ENCODE measurements around the gene SLC13A3. TPM values are rescaled to one million over a fixed set of nuclear protein-coding genes. Genes with fewer than 3 reads are reported as not detected.

SLC13A3 gene
- total RNA-seq, 1 experiment from 2014 or later, result 9.1 TPM

GRCh38 chr20:46553926-46554325, 97.3 kb downstream of the SLC13A3 start:
- POLR2A ChIA-PET (ENCODE audit: unreplicated experiment), result no interaction called here
- peaks cover 15% of the 10 kb centered on the region for H3K27me3 ChIP-seq (ENCODE audit: insufficient read depth, low read depth)
- no TSS peak for BruUV-seq (replicated peaks)
- no peaks in the 10 kb centered on the region for H4K20me1 ChIP-seq (ENCODE audit: insufficient read depth)
- H3K27ac ChIP-seq, result no peak overlapping the region
- no peak overlapping the region for H3K4me3 ChIP-seq
- H3K9me2 ChIP-seq (ENCODE audit: insufficient read depth), result no peaks in the 10 kb centered on the region
- no peak overlapping the region for H3K4me2 ChIP-seq
- no peaks in the 10 kb centered on the region for H3F3A ChIP-seq (ENCODE audit: insufficient read depth, low read depth)
- no peaks in the 10 kb centered on the region for H3K36me3 ChIP-seq (ENCODE audit: low read depth)
- no peak overlapping the region for H2AFZ ChIP-seq
- intact Hi-C loops (cut with micrococcal nuclease; ENCODE audit: unreplicated experiment), result no loop called here
- no peaks in the 10 kb centered on the region for H3K9me3 ChIP-seq (ENCODE audit: insufficient read depth, low read depth)
- no peak for TF ChIP-seq EZH2 (IDR thresholded peaks at IDR 0.05; ENCODE audit: low read depth)
- TF ChIP-seq, protein P1, sequence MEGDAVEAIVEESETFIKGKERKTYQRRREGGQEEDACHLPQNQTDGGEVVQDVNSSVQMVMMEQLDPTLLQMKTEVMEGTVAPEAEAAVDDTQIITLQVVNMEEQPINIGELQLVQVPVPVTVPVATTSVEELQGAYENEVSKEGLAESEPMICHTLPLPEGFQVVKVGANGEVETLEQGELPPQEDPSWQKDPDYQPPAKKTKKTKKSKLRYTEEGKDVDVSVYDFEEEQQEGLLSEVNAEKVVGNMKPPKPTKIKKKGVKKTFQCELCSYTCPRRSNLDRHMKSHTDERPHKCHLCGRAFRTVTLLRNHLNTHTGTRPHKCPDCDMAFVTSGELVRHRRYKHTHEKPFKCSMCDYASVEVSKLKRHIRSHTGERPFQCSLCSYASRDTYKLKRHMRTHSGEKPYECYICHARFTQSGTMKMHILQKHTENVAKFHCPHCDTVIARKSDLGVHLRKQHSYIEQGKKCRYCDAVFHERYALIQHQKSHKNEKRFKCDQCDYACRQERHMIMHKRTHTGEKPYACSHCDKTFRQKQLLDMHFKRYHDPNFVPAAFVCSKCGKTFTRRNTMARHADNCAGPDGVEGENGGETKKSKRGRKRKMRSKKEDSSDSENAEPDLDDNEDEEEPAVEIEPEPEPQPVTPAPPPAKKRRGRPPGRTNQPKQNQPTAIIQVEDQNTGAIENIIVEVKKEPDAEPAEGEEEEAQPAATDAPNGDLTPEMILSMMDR (conservative IDR thresholded peaks at IDR 0.05), result no peak
- no peaks in the 10 kb centered on the region for H3K79me2 ChIP-seq (ENCODE audit: low read depth)
- no peak for DNase-seq
- CTCF ChIA-PET, result no interaction called here
- H3K4me1 ChIP-seq (replicated peaks; ENCODE audit: insufficient read depth), result no peaks in the 10 kb centered on the region

DNA sequence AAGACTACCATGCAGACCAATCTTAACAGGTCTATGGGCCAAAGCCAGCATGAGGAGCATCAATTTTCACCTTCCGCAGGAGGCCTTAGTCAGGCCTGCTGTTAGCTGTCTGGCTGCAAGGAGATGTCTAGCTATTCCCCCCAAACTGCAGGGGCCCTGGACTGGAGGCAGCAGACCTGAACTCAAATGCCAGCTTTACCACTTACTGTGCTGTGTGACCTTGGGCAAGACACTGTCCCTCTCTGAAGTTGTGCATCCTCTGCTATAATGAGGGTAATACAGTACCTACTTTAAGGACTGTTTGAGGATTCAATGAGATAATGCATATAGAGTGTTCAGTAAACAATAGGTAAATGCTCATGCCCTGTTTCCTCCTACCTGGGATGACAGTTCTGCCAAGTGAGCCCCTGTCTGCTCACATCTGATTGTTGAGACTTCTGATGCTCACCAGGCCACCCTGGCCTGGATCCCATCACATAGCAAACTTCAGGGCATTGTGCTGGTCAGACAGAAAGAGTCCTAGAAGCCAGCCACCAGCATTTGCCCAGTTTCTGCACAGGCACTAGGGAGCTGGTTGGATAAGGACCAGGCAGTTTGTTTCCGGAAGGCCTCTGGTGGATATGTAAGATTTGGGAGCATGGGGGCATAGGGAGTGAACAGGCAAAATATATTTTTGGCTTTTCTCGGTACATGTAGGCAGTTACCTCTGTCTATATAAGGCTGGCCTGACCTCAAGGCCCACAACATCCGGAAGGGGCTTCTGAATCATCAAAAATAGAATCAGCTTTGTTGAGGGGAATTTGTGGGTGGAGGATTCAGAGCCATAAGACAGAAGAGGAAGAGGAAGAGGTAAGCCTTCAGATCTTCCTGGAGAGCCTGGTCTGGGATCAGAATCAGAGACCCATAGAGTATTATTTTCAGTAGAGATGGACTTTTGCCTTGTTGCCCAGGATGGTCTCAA, 98.5 kb downstream of the SLC13A3 start:
- CTCF ChIA-PET, result no interaction called here
- H3K9me3 ChIP-seq (ENCODE audit: insufficient read depth, low read depth), result no peaks in the 10 kb centered on the region
- H3K36me3 ChIP-seq (ENCODE audit: low read depth), result no peaks in the 10 kb centered on the region
- no TSS peak for BruUV-seq (replicated peaks)
- H3K9me2 ChIP-seq (ENCODE audit: insufficient read depth), result no peaks in the 10 kb centered on the region
- H3F3A ChIP-seq (ENCODE audit: insufficient read depth, low read depth), result no peaks in the 10 kb centered on the region
- no peaks in the 10 kb centered on the region for H4K20me1 ChIP-seq (ENCODE audit: insufficient read depth)
- no peak overlapping the region for H3K4me2 ChIP-seq
- TF ChIP-seq EZH2 (IDR thresholded peaks at IDR 0.05; ENCODE audit: low read depth), result no peak
- TF ChIP-seq, protein P1 (conservative IDR thresholded peaks at IDR 0.05), result no peak
- no peak overlapping the region for H3K27ac ChIP-seq
- no peaks in the 10 kb centered on the region for H3K4me1 ChIP-seq (replicated peaks; ENCODE audit: insufficient read depth)
- no peak for DNase-seq
- peaks cover 27% of the 10 kb centered on the region for H3K27me3 ChIP-seq (ENCODE audit: insufficient read depth, low read depth)
- intact Hi-C loops (cut with micrococcal nuclease; ENCODE audit: unreplicated experiment), result no loop called here
- H3K4me3 ChIP-seq, result no peak overlapping the region
- H3K79me2 ChIP-seq (ENCODE audit: low read depth), result no peaks in the 10 kb centered on the region
- POLR2A ChIA-PET (ENCODE audit: unreplicated experiment), result no interaction called here
- H2AFZ ChIP-seq, result no peak overlapping the region

GRCh38 chr20:46551522-46552381, 99.5 kb downstream of the SLC13A3 start:
- Histone ChIP-seq H3K4me3 (no peak overlapping the region), H3K4me2 (no peak overlapping the region), H3F3A (ENCODE audit: insufficient read depth, low read depth) (no peaks in the 10 kb centered on the region), H3K79me2 (ENCODE audit: low read depth) (no peaks in the 10 kb centered on the region), H3K9me2 (ENCODE audit: insufficient read depth) (no peaks in the 10 kb centered on the region), H2AFZ (no peak overlapping the region), H4K20me1 (ENCODE audit: insufficient read depth) (no peaks in the 10 kb centered on the region), H3K4me1 (replicated peaks; ENCODE audit: insufficient read depth) (no peaks in the 10 kb centered on the region), H3K9me3 (ENCODE audit: insufficient read depth, low read depth) (no peaks in the 10 kb centered on the region), H3K36me3 (ENCODE audit: low read depth) (no peaks in the 10 kb centered on the region), H3K27ac (no peak overlapping the region), H3K27me3 (ENCODE audit: insufficient read depth, low read depth) (peaks cover 36% of the 10 kb centered on the region)
- ChIA-PET POLR2A (ENCODE audit: unreplicated experiment) (interaction anchor here (0.6 kb wide), 1 partner anchor 349 kb away, joined by 7 read pairs; no protein-coding TSS in a partner anchor), CTCF (no interaction called here)
- intact Hi-C loops (cut with micrococcal nuclease; ENCODE audit: unreplicated experiment), result no loop called here
- no TSS peak for BruUV-seq (replicated peaks)
- no peak for DNase-seq
- no peak for TF ChIP-seq EZH2 (IDR thresholded peaks at IDR 0.05; ENCODE audit: low read depth)

Measured in PC-9 (cell line).